GM19468 (cell line): ENCODE results near the gene VPS9D1.
"Not testable (repeated sequence)": the region's sequence is repeated elsewhere in the genome, so short reads cannot be mapped to it uniquely, and the experiment has no call there.

Source experiments
- ATAC-seq: cut with Tn5 transposase; IDR thresholded peaks from one replicate; pipeline ENCODE4 v1.9.1; 2021; ENCODE audit warnings: mild to moderate bottlenecking, moderate library complexity, moderate number of reproducible peaks; ENCODE audit not compliant: unreplicated experiment; ENCODE audit errors: extremely low read depth

VPS9D1 gene

GRCh38 chr16:89695086-89695874, 25.4 kb downstream of the VPS9D1 start:
- no peak for ATAC-seq

GRCh38 chr16:89694784-89695085, 26.0 kb downstream of the VPS9D1 start:
- not testable (repeated sequence) for ATAC-seq

- ATAC-seq: no peak
Measured at GRCh38 chr16:89693931-89694783, 26.5 kb downstream of the VPS9D1 start.

GRCh38 chr16:89693289-89693731, 27.4 kb downstream of the VPS9D1 start:
- no peak for ATAC-seq

GRCh38 chr16:89691986-89692569, 28.6 kb downstream of the VPS9D1 start:
- no peak for ATAC-seq

- no peak for ATAC-seq
Measured at GRCh38 chr16:89691231-89691985, 29.3 kb downstream of the VPS9D1 start.

GRCh38 chr16:89690392-89690901, 30.3 kb downstream of the VPS9D1 start:
- no peak for ATAC-seq

- not testable (repeated sequence) for ATAC-seq
Measured at GRCh38 chr16:89689621-89690020, 31.1 kb downstream of the VPS9D1 start.

- no peak for ATAC-seq
Measured at GRCh38 chr16:89689142-89689541, 31.6 kb downstream of the VPS9D1 start.

- no peak for ATAC-seq
Measured at GRCh38 chr16:89688395-89688794, 32.3 kb downstream of the VPS9D1 start.

GRCh38 chr16:89687092-89687940, 33.4 kb downstream of the VPS9D1 start:
- no peak for ATAC-seq

- ATAC-seq: peak; percentile 55
Measured at GRCh38 chr16:89686520-89687091, 34.1 kb downstream of the VPS9D1 start, which contains the start of gene CDK10. CDK10 (plus strand) TSS chr16:89686689; CDS start chr16:89686711, 22 bp downstream.

GRCh38 chr16:89685916-89686315, 34.8 kb downstream of the VPS9D1 start:
- ATAC-seq: no peak

GRCh38 chr16:89678258-89678657, 42.4 kb downstream of the VPS9D1 start:
- no peak for ATAC-seq

GRCh38 chr16:89672177-89672941, 48.3 kb downstream of the VPS9D1 start:
- ATAC-seq: no peak

- ATAC-seq: not testable (repeated sequence)
Measured at GRCh38 chr16:89671565-89671964, 49.1 kb downstream of the VPS9D1 start.

- ATAC-seq: no peak
Measured at GRCh38 chr16:89670496-89671431, 49.9 kb downstream of the VPS9D1 start.
